Measurements from ENCODE around the gene AAGAB.

DNA sequence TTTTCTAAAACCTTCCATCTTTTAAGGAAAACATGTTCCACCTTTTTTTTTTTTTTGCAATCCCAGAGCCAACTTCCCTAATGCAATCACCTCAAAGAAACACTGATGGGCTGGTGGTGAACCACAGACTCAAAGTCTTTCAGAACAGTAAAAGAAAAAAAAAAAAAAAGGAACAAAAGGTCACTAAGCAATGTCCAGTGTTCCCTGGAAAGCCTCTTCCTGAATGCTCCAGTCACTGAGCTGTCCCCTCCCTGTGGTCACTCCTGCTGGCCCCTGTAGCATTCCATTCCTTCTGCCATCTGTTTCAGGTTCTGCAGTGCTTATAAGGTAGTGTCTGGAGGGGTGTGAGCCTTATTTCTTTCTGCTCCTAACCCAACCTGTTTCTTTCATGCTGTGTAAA, 53.3 kb downstream of the AAGAB start:
- TF ChIP-seq ZNF274 (IDR thresholded peaks at IDR 0.05; ENCODE audit: low read depth, low read length) (no peak), SUZ12 (IDR thresholded peaks at IDR 0.05; ENCODE audit: extremely low read depth, insufficient read depth, insufficient read length) (no peak), YY1 (IDR thresholded peaks at IDR 0.05; ENCODE audit: insufficient read depth, insufficient read length) (no peak)

Data from NT2/D1 (cell line).